Spleen (tissue), 11 donors: ENCODE data around the gene SLC39A2. TPM values are rescaled to one million over a fixed set of nuclear protein-coding genes. Genes with fewer than 3 reads are reported as not detected.
"Not testable (repeated sequence)": the region's sequence is repeated elsewhere in the genome, so short reads cannot be mapped to it uniquely, and the experiment has no call there.

Experiments used
- DNase-seq: peaks from one replicate; pipeline ENCODE4 v3.0.0-alpha.2; 2020
- H3K27ac ChIP-seq, 8 donors: fragments of 200-600 bp; sonication (generic) in 7 of 8; 1 replicate in 4 of 8; 2 replicates in 4 of 8; pipeline versions ENCODE4 v1.5.0 to v1.8.0; 2016 to 2021; ENCODE audit warnings: inconsistent platforms in 4 of 8, mild to moderate bottlenecking in 4 of 8, moderate library complexity in 1 of 8
- H3K27me3 ChIP-seq, 7 donors: fragments of 200-600 bp; sonication (generic) in 6 of 7; replicated peaks in 1 of 7; 1 replicate in 4 of 7; 2 replicates in 3 of 7; pipeline versions ENCODE4 v1.5.0 to v1.8.0; 2016 to 2021; ENCODE audit warnings: inconsistent platforms in 3 of 7, mild to moderate bottlenecking in 1 of 7
- H3K36me3 ChIP-seq, 6 donors: fragments of 200-600 bp; sonication (generic) in 5 of 6; 1 replicate in 4 of 6; 2 replicates in 2 of 6; pipeline versions ENCODE4 v1.5.0 to v1.8.0; 2016 to 2021; ENCODE audit warnings: inconsistent platforms in 2 of 6
- H3K4me1 ChIP-seq, 6 donors: fragments of 200-600 bp; sonication (generic) in 5 of 6; 1 replicate in 3 of 6; 2 replicates in 3 of 6; pipeline versions ENCODE4 v1.5.0 to v1.8.0; 2016 to 2021; ENCODE audit warnings: inconsistent platforms in 3 of 6
- H3K4me3 ChIP-seq, 8 donors: fragments of 200-600 bp; sonication (generic) in 7 of 8; 1 replicate in 4 of 8; 2 replicates in 4 of 8; pipeline versions ENCODE4 v1.5.0 to v1.8.0; 2016 to 2021; ENCODE audit warnings: inconsistent platforms in 4 of 8, mild to moderate bottlenecking in 4 of 8, moderate library complexity in 2 of 8
- H3K9me3 ChIP-seq, 8 donors: fragments of 200-600 bp; sonication (generic) in 7 of 8; 1 replicate in 4 of 8; 2 replicates in 4 of 8; pipeline versions ENCODE4 v1.5.0 to v1.8.0; 2016 to 2021; ENCODE audit warnings: inconsistent platforms in 4 of 8
- POLR2A ChIP-seq, 3 donors: fragments of 450-650 bp; IDR thresholded peaks; one replicate each; pipeline ENCODE4 v1.5.1; 2017; ENCODE audit warnings: antibody characterized with exemption in 3 of 3, mild to moderate bottlenecking in 1 of 3
- POLR2AphosphoS5 ChIP-seq, 3 donors: sonication (generic); formaldehyde crosslinking; IDR thresholded peaks; one replicate each; pipeline ENCODE4 v1.5.1; 2017; ENCODE audit warnings: antibody characterized with exemption in 3 of 3
- WGBS, 5 donors: extraction: QIAGEN DNeasy Blood & Tissue Kit in 3 of 5; methylation state at CpG; one replicate each; pipeline versions ENCODE4 v1.1.5 to v1.1.7; 2013 to 2018; 5-methylcytosine and 5-hydroxymethylcytosine counted together
- intact Hi-C: fragments of 100-400 bp; cut with DNase I; formaldehyde crosslinking; loops from one replicate; pipeline ENCODE4 v1.15.0; 2023; ENCODE audit warnings: low total_unique reads
- polyA plus RNA-seq, 3 donors: library from polyadenylated mRNA; stranded (reverse); fragments of 200-250 nt; gene quantifications; one replicate each; pipeline ENCODE4 v1.2.1, GENCODE V29; 2013
- total RNA-seq, 7 donors: library from RNA; depleted of rRNA in 3 of 7; stranded (reverse); fragments of >200 nt in 3 of 7; fragmentation: NEBNext Ultra II Directional in 4 of 7; extraction: Animal tissue kit (Norgen Biotek cat#: 25700) in 4 of 7; gene quantifications; one replicate each; pipeline versions ENCODE4 v1.1.0 to v1.2.1, GENCODE V29; 2016 to 2021
- TF ChIP-seq, protein P1 (sequence below), 11 experiments: fragments of 200-600 bp in 7 of 11; fragments of 450-650 bp in 4 of 11; sonication (generic) in 4 of 11; IDR thresholded peaks in 8 of 11; conservative IDR thresholded peaks in 3 of 11; 1 replicate in 7 of 11; 2 replicates in 4 of 11; pipeline versions ENCODE4 v1.4.0 to v1.8.0; 2016 to 2021; ENCODE audit warnings: antibody characterized with exemption in 11 of 11, inconsistent platforms in 4 of 11, mild to moderate bottlenecking in 1 of 11
- donor health status: healthy with polysubstance abuse.
- donor health status: DM: no; HTN: no; CAD: no; lungs with moderate emphysema.
- donor health status: DM: no; HTN: no; CAD: no.
- donor health status: Bipolar disorder and iron deficiency.
- donor health status: healthy.
- donor health status: DM: no; HTN: no; CAD: no.
- donor health status: DM: yes; HTN: yes; CAD: no.

The SLC39A2 gene
- total and polyA plus RNA-seq, 10 donors, result 0.06 to 0.23 (median 0.16) TPM; not detected in 6

DNA sequence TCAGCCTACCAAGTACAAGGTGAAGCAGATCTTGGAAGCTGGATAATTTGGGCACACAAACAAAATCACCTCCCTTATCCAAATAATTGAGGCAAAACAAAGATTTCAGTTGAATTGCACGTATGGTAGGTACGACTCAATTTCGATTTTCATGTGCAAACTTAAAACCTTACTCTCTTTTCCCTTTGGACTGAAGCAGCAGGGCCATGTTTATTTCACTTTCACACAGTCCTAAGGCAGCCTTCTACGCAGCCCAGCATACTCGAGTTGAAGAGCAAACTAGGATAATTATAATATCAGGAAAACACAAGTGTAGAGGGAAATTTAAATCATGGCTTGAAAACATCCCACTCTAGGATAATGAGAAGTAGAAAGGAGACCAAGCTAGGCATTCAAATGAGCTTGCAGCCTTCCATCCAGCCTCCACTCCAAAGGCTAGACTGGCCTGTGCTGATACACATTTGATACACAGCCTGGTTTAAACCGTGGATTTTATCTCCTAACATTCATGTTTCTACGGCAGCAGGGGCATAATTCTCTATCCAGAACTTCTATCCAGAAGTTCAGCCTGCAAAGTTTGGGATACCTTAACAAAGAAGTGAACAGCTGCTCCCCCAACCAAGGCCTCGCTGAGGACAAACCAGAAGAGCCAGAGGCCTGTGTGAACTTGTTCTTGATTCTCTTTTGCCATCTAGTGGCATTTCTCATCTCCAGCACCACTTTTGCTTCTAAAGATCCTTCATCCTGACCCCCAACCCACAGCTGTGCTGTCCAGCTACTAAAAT is 40.7 kb downstream of the SLC39A2 start:
- DNase-seq, result peak; percentile 58

GRCh38 chr14:21040370-21040925 is 41.4 kb downstream of the SLC39A2 start:
- WGBS, 5 donors, result 71 to 86% (median 79%) methylated on average over 8 of the region's 8 CpGs
- H3K27me3 ChIP-seq, result no peaks in the 10 kb centered on the region
- peak overlapping the region in 1 of 8 donors; percentile 76 for H3K27ac ChIP-seq
- TF ChIP-seq, protein P1, sequence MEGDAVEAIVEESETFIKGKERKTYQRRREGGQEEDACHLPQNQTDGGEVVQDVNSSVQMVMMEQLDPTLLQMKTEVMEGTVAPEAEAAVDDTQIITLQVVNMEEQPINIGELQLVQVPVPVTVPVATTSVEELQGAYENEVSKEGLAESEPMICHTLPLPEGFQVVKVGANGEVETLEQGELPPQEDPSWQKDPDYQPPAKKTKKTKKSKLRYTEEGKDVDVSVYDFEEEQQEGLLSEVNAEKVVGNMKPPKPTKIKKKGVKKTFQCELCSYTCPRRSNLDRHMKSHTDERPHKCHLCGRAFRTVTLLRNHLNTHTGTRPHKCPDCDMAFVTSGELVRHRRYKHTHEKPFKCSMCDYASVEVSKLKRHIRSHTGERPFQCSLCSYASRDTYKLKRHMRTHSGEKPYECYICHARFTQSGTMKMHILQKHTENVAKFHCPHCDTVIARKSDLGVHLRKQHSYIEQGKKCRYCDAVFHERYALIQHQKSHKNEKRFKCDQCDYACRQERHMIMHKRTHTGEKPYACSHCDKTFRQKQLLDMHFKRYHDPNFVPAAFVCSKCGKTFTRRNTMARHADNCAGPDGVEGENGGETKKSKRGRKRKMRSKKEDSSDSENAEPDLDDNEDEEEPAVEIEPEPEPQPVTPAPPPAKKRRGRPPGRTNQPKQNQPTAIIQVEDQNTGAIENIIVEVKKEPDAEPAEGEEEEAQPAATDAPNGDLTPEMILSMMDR (IDR thresholded peaks at IDR 0.05 in 8 of 11, conservative IDR thresholded peaks at IDR 0.05 in 3 of 11), result no peak
- no peak for TF ChIP-seq POLR2AphosphoS5 (IDR thresholded peaks at IDR 0.05)
- TF ChIP-seq POLR2A (IDR thresholded peaks at IDR 0.05), result no peak
- peaks cover 14 to 53% (median 35%) of the 10 kb centered on the region in 6 donors for H3K4me1 ChIP-seq
- H3K36me3 ChIP-seq, result no peaks in the 10 kb centered on the region
- intact Hi-C loops, result no loop called here
- peak; percentile 19 for DNase-seq
- no peak overlapping the region for H3K4me3 ChIP-seq
- H3K9me3 ChIP-seq, result no peaks in the 10 kb centered on the region

More for the DNA sequence above, 40.7 kb downstream of the SLC39A2 start:
- WGBS, 5 donors, result 54 to 65% (median 59%) methylated on average over 8 of the region's 8 CpGs
- Histone ChIP-seq H3K4me1 (peaks cover 14 to 51% (median 35%) of the 10 kb centered on the region in 6 donors), H3K9me3 (no peaks in the 10 kb centered on the region), H3K4me3 (no peak overlapping the region), H3K36me3 (no peaks in the 10 kb centered on the region), H3K27ac (peak overlapping the region; percentile 14 to 77 (median 72)), H3K27me3 (no peaks in the 10 kb centered on the region)
- TF ChIP-seq, protein P1 (IDR thresholded peaks at IDR 0.05 in 8 of 11, conservative IDR thresholded peaks at IDR 0.05 in 3 of 11), result peak; percentile 38 to 72 (median 60)
- TF ChIP-seq POLR2AphosphoS5 (IDR thresholded peaks at IDR 0.05), result no peak
- intact Hi-C loops, result no loop called here

DNA sequence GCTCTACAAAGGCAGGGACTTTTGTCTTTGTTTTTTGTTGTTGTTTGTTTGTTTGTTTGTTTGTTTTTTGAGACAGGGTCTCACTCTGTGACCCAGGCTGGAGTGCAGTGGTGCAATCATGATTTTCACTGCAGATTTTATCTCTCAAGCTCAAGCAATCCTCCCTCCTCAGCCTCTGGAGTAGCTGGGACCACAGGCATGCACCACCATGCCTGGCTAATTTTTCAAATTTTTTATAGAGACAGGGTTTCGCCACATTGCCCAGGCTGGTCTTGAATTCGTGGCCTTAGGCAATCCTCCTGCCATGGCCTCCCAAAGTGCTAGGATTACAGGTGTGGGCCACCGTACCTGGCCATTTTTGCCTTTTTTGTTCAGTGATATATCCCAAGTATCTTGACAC is 41.8 kb downstream of the SLC39A2 start:
- DNase-seq, result peak; percentile 16
- peaks cover 14 to 53% (median 35%) of the 10 kb centered on the region in 6 donors for H3K4me1 ChIP-seq
- H3K27ac ChIP-seq, H3K27me3 ChIP-seq, intact Hi-C loops, H3K36me3 ChIP-seq, H3K9me3 ChIP-seq, H3K4me3 ChIP-seq: not testable (repeated sequence)
- WGBS, 5 donors, result 78 to 88% (median 83%) methylated on average over 3 of the region's 3 CpGs

DNA sequence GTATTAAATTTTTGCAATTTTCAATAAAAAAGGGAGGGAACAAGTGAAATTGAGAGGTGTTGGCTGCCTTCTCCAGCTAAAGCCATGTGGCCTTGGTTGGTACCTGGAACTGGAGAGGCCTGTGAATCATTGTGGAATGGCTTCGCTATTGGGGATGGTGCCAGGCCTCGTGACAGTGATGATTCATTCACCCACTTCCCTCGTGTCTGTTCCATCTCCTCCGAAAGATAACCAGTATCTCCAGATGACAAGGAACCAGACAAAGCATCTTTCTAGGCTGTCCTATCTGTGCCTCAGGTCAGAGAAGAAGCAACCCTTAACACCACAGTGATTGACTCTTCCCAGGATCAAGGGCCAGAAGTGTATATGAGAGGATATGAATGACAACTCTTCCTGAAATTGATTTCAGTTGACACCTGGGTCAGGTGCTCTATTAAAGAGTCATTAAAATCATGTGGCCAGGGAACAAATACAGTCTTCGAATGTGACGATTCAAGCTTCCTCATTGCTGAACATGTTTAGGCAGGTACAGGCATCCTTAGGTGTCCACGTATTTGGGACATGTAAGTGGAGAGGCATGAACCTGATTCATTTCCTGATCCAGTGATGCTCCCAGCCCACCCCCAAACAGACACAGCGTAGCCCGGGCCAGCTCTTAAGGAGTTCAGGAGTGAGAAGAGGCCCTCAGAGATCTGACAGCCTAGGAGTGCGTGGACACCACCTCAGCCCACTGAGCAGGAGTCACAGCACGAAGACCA is 42.8 kb downstream of the SLC39A2 start, which contains the start of gene RNASE7:
Gene RNASE7 (plus strand): TSS at position 687 of the 758 bp plus-strand sequence. CDS start 631 bp downstream, outside the sequence.
- WGBS, 5 donors, result 64 to 83% (median 68%) methylated on average over 11 of the region's 11 CpGs
- TF ChIP-seq, protein P1 (IDR thresholded peaks at IDR 0.05 in 8 of 11, conservative IDR thresholded peaks at IDR 0.05 in 3 of 11), result no peak
- no peak for TF ChIP-seq POLR2AphosphoS5 (IDR thresholded peaks at IDR 0.05)
- TF ChIP-seq POLR2A (IDR thresholded peaks at IDR 0.05), result no peak
- Histone ChIP-seq H3K4me1 (peaks cover 14 to 53% (median 35%) of the 10 kb centered on the region in 6 donors), H3K27me3 (no peaks in the 10 kb centered on the region), H3K36me3 (no peaks in the 10 kb centered on the region), H3K27ac (peak within 1 kb of the TSS in 5 of 8 donors; percentile 52 to 72 (median 59)), H3K4me3 (no peak within 1 kb of the TSS), H3K9me3 (no peaks in the 10 kb centered on the region)
- DNase-seq, result peak; percentile 20
- intact Hi-C loops, result no loop called here
